Fibroblast of lung (primary cell): ENCODE data around the gene KLHDC4. TPM values are rescaled to one million over a fixed set of nuclear protein-coding genes. Genes with fewer than 3 reads are reported as not detected.

Experiments
- DNase-seq, 2 donors: peaks; one replicate each; pipeline versions ENCODE4 v3.0.0 to v3.0.0-alpha.2; 2010; ENCODE audit warnings: low read depth in 2 of 2
- H2AFZ ChIP-seq: 2 replicates; pipeline ENCODE4 v1.5.1; 2012; ENCODE audit warnings: low read length, control low read depth, inconsistent platforms
- H3K27ac ChIP-seq: 2 replicates; pipeline ENCODE4 v1.5.1; 2011; ENCODE audit warnings: low read length, control low read depth; ENCODE audit not compliant: insufficient read depth
- H3K27me3 ChIP-seq: 2 replicates; pipeline ENCODE4 v1.5.1; 2011; ENCODE audit warnings: mild to moderate bottlenecking, low read length; ENCODE audit not compliant: control insufficient read depth, insufficient read depth
- H3K36me3 ChIP-seq: 2 replicates; pipeline ENCODE4 v1.5.1; 2011; ENCODE audit warnings: low read length; ENCODE audit not compliant: control insufficient read depth, insufficient read depth
- H3K4me1 ChIP-seq: 2 replicates; pipeline ENCODE4 v1.5.1; 2011; ENCODE audit warnings: low read length; ENCODE audit not compliant: control insufficient read depth, insufficient read depth; ENCODE audit errors: extremely low read depth
- H3K4me2 ChIP-seq: 2 replicates; pipeline ENCODE4 v1.5.1; 2011; ENCODE audit warnings: low read length, control low read depth; ENCODE audit not compliant: insufficient read depth; ENCODE audit errors: extremely low read depth
- H3K4me3 ChIP-seq, 4 experiments: fragments of 200-600 bp in 1 of 4; sonication (generic) in 1 of 4; replicated peaks in 1 of 4; 2 replicates each; pipeline ENCODE4 v1.5.1; 2011 to 2016; ENCODE audit warnings: low read length in 4 of 4, low read depth in 3 of 4, mild to moderate bottlenecking in 3 of 4, control low read depth in 2 of 4, inconsistent platforms in 1 of 4, mixed read lengths in 1 of 4; ENCODE audit not compliant: insufficient read depth in 1 of 4; ENCODE audit errors: control extremely low read depth in 1 of 4
- H3K79me2 ChIP-seq: 2 replicates; pipeline ENCODE4 v1.5.1; 2012; ENCODE audit warnings: mild to moderate bottlenecking, low read length, inconsistent platforms; ENCODE audit not compliant: control insufficient read depth, insufficient read depth
- H3K9ac ChIP-seq: 2 replicates; pipeline ENCODE4 v1.5.1; 2011; ENCODE audit warnings: mild to moderate bottlenecking, low read length, control low read depth; ENCODE audit not compliant: insufficient read depth
- H3K9me3 ChIP-seq: 2 replicates; pipeline ENCODE4 v1.5.1; 2012; ENCODE audit warnings: low read depth, low read length; ENCODE audit not compliant: control insufficient read depth, insufficient read depth
- H4K20me1 ChIP-seq: 2 replicates; pipeline ENCODE4 v1.5.1; 2011; ENCODE audit warnings: low read length; ENCODE audit not compliant: control insufficient read depth, insufficient read depth; ENCODE audit errors: extremely low read depth
- CTCF ChIP-seq, 2 donors: IDR thresholded peaks in 1 of 2; conservative IDR thresholded peaks in 1 of 2; 1 replicate in 1 of 2; 2 replicates in 1 of 2; pipeline ENCODE4 v1.5.1; 2011 to 2012; ENCODE audit warnings: low read length in 2 of 2, control low read depth in 1 of 2, inconsistent platforms in 1 of 2, low read depth in 1 of 2, mild to moderate bottlenecking in 1 of 2
- EZH2 ChIP-seq: IDR thresholded peaks from 2 replicates; pipeline ENCODE4 v1.5.1; 2012; ENCODE audit warnings: low read length, control low read depth, mild to moderate bottlenecking; ENCODE audit errors: missing control alignments
- polyA plus RNA-seq, 2 donors: library from polyadenylated mRNA; depleted of rRNA in 1 of 2; stranded (reverse) in 1 of 2; unstranded in 1 of 2; fragments of >200 nt; gene quantifications; 2 replicates each; pipeline ENCODE4 v1.2.1, GENCODE V29; 2011 to 2012; ENCODE audit warnings: missing spikeins in 1 of 2
- total RNA-seq: library from RNA; depleted of rRNA; stranded (reverse); fragments of >200 nt; gene quantifications from 2 replicates; pipeline ENCODE4 v1.2.1, GENCODE V29; 2014

KLHDC4 gene
- total and polyA plus RNA-seq, 2 donors (not counting 1 experiment from before 2014, with no cell fraction given): 7.3 to 17.8 TPM

GRCh38 chr16:87692176-87692575 lies 73.6 kb downstream of the KLHDC4 start:
- H3K4me2 ChIP-seq: no peak overlapping the region
- H3K27ac ChIP-seq: no peak overlapping the region
- no peaks in the 10 kb centered on the region for H3K27me3 ChIP-seq
- no peaks in the 10 kb centered on the region for H4K20me1 ChIP-seq
- no peaks in the 10 kb centered on the region for H3K4me1 ChIP-seq
- no peaks in the 10 kb centered on the region for H3K9me3 ChIP-seq
- no peaks in the 10 kb centered on the region for H3K36me3 ChIP-seq
- no peak for TF ChIP-seq CTCF (conservative IDR thresholded peaks at IDR 0.05 in 1 of 2, IDR thresholded peaks at IDR 0.05 in 1 of 2; ENCODE audit: low read depth in 1 of 2, low read length in 2 of 2)
- TF ChIP-seq EZH2: no peak
- DNase-seq: no peak
- H2AFZ ChIP-seq: no peak overlapping the region
- H3K79me2 ChIP-seq: no peaks in the 10 kb centered on the region
- H3K4me3 ChIP-seq: no peak overlapping the region
- no peak overlapping the region for H3K9ac ChIP-seq

- Histone ChIP-seq H3K4me2 (no peak overlapping the region), H4K20me1 (no peaks in the 10 kb centered on the region), H3K79me2 (no peaks in the 10 kb centered on the region), H2AFZ (no peak overlapping the region), H3K9me3 (no peaks in the 10 kb centered on the region), H3K27me3 (no peaks in the 10 kb centered on the region), H3K4me3 (no peak overlapping the region), H3K9ac (no peak overlapping the region), H3K4me1 (no peaks in the 10 kb centered on the region), H3K27ac (no peak overlapping the region), H3K36me3 (no peaks in the 10 kb centered on the region)
- no peak for TF ChIP-seq CTCF (conservative IDR thresholded peaks at IDR 0.05 in 1 of 2, IDR thresholded peaks at IDR 0.05 in 1 of 2; ENCODE audit: low read depth in 1 of 2, low read length in 2 of 2)
- no peak for TF ChIP-seq EZH2
- DNase-seq: no peak
Observed at GRCh38 chr16:87691686-87692079, 74.1 kb downstream of the KLHDC4 start.

GRCh38 chr16:87690911-87691685 lies 74.7 kb downstream of the KLHDC4 start:
- H3K27ac ChIP-seq: no peak overlapping the region
- H3K27me3 ChIP-seq: no peaks in the 10 kb centered on the region
- no peaks in the 10 kb centered on the region for H3K4me1 ChIP-seq
- H4K20me1 ChIP-seq: no peaks in the 10 kb centered on the region
- DNase-seq: no peak
- no peak overlapping the region for H2AFZ ChIP-seq
- no peaks in the 10 kb centered on the region for H3K9me3 ChIP-seq
- H3K4me3 ChIP-seq: no peak overlapping the region
- no peak overlapping the region for H3K4me2 ChIP-seq
- H3K79me2 ChIP-seq: no peaks in the 10 kb centered on the region
- TF ChIP-seq CTCF (conservative IDR thresholded peaks at IDR 0.05 in 1 of 2, IDR thresholded peaks at IDR 0.05 in 1 of 2; ENCODE audit: low read depth in 1 of 2, low read length in 2 of 2): no peak
- no peak for TF ChIP-seq EZH2
- no peak overlapping the region for H3K9ac ChIP-seq
- no peaks in the 10 kb centered on the region for H3K36me3 ChIP-seq
